Lower lobe of right lung (tissue), 2 donors: ENCODE measurements around the gene MRPL43. TPM values are rescaled to one million over a fixed set of nuclear protein-coding genes. Genes with fewer than 3 reads are reported as not detected.

Experiments used
- ATAC-seq, 2 donors: fragments of 200-7000 bp; cut with Tn5 transposase; one replicate each; pipeline ENCODE4 v1.9.1; 2020 to 2022; ENCODE audit warnings: mild to moderate bottlenecking in 2 of 2, moderate library complexity in 2 of 2
- DNase-seq: peaks from one replicate; pipeline ENCODE4 v3.0.0-alpha.2; 2020
- H3K27ac ChIP-seq: fragments of 200-600 bp; one replicate; pipeline ENCODE4 v1.8.0; 2022
- H3K27me3 ChIP-seq: fragments of 200-600 bp; one replicate; pipeline ENCODE4 v1.8.0; 2022; ENCODE audit warnings: low read depth
- H3K36me3 ChIP-seq: fragments of 200-600 bp; one replicate; pipeline ENCODE4 v1.8.0; 2022; ENCODE audit warnings: mild to moderate bottlenecking
- H3K4me1 ChIP-seq: fragments of 200-600 bp; one replicate; pipeline ENCODE4 v1.8.0; 2022
- H3K4me3 ChIP-seq: fragments of 200-600 bp; one replicate; pipeline ENCODE4 v1.8.0; 2022; ENCODE audit warnings: mild to moderate bottlenecking
- H3K9me3 ChIP-seq: fragments of 200-600 bp; one replicate; pipeline ENCODE4 v1.8.0; 2022
- CTCF ChIP-seq: fragments of 200-600 bp; IDR thresholded peaks from one replicate; pipeline ENCODE4 v1.8.0; 2022; ENCODE audit warnings: antibody characterized with exemption, mild to moderate bottlenecking
- intact Hi-C: fragments of 100-400 bp; cut with DNase I; formaldehyde crosslinking; loops from one replicate; pipeline ENCODE4 v1.11.0; 2022
- total RNA-seq: library from RNA; stranded (reverse); fragmentation: NEBNext Ultra II Directional; extraction: Animal tissue kit (Norgen Biotek cat#: 25700); gene quantifications from one replicate; pipeline ENCODE4 v1.2.1, GENCODE V29; 2021
- donor health status: DM: no; HTN: yes; CAD: no; lungs with severe emphysema.

The MRPL43 gene
- total RNA-seq, 1 donor from 2014 or later = 59.7 TPM

- Histone ChIP-seq H3K4me1 (peaks cover 20% of the 10 kb centered on the region), H3K27ac (peak overlapping the region; percentile 99), H3K4me3 (peak overlapping the region; percentile 83), H3K36me3 (peaks cover 39% of the 10 kb centered on the region), H3K9me3 (no peaks in the 10 kb centered on the region), H3K27me3 (no peaks in the 10 kb centered on the region)
- TF ChIP-seq CTCF = no peak
- intact Hi-C loops = no loop called here
- ATAC-seq (no peak), DNase-seq (no peak)
Observed at GRCh38 chr10:101033276-101033675, 46.0 kb upstream of the MRPL43 start.

GRCh38 chr10:101032637-101033224, 45.4 kb upstream of the MRPL43 start:
- no peak for DNase-seq
- no peaks in the 10 kb centered on the region for H3K9me3 ChIP-seq
- TF ChIP-seq CTCF = no peak

GRCh38 chr10:101031796-101032636, 44.7 kb upstream of the MRPL43 start:
- H3K36me3 ChIP-seq = peaks cover 26% of the 10 kb centered on the region
- intact Hi-C loops = no loop called here
- DNase-seq (peak; percentile 91), ATAC-seq (peak; percentile 80 to 83)
- H3K27me3 ChIP-seq = no peaks in the 10 kb centered on the region
- no peak for TF ChIP-seq CTCF
- H3K9me3 ChIP-seq = no peaks in the 10 kb centered on the region
- peak overlapping the region; percentile 83 for H3K4me3 ChIP-seq
- H3K4me1 ChIP-seq = peaks cover 20% of the 10 kb centered on the region
- H3K27ac ChIP-seq = peak overlapping the region; percentile 99

More at GRCh38 chr10:101032637-101033224, 45.4 kb upstream of the MRPL43 start:
- intact Hi-C loops = no loop called here
- no peaks in the 10 kb centered on the region for H3K27me3 ChIP-seq
- H3K27ac ChIP-seq = peak overlapping the region; percentile 99
- H3K36me3 ChIP-seq = peaks cover 33% of the 10 kb centered on the region
- peaks cover 20% of the 10 kb centered on the region for H3K4me1 ChIP-seq
- ATAC-seq = peak; percentile 50 to 70
- peak overlapping the region; percentile 83 for H3K4me3 ChIP-seq

GRCh38 chr10:101031128-101031795, 44.0 kb upstream of the MRPL43 start, which contains the start of the genes PDZD7 and SFXN3:
TSS of gene PDZD7 (minus strand) at chr10:101031129. CDS start at chr10:101030219, 910 bp downstream.
TSS of gene SFXN3 (plus strand) at chr10:101031234. CDS start at chr10:101034695, 3,461 bp downstream.
- peak within 1 kb of the TSS; percentile 99 for H3K27ac ChIP-seq
- H3K27me3 ChIP-seq = no peaks in the 10 kb centered on the region
- peaks cover 18% of the 10 kb centered on the region for H3K36me3 ChIP-seq
- DNase-seq (peak; percentile 98), ATAC-seq (peak; percentile 92 to 95)
- TF ChIP-seq CTCF = no peak
- peak within 1 kb of the TSS; percentile 83 for H3K4me3 ChIP-seq
- H3K4me1 ChIP-seq = peaks cover 20% of the 10 kb centered on the region
- intact Hi-C loops = no loop called here
- H3K9me3 ChIP-seq = no peaks in the 10 kb centered on the region

GRCh38 chr10:101030496-101031127, 43.3 kb upstream of the MRPL43 start:
- H3K9me3 ChIP-seq = no peaks in the 10 kb centered on the region
- no peaks in the 10 kb centered on the region for H3K27me3 ChIP-seq
- ATAC-seq (no peak), DNase-seq (no peak)
- H3K4me1 ChIP-seq = peaks cover 20% of the 10 kb centered on the region
- peak overlapping the region; percentile 99 for H3K27ac ChIP-seq
- TF ChIP-seq CTCF = no peak
- peaks cover 12% of the 10 kb centered on the region for H3K36me3 ChIP-seq
- intact Hi-C loops = no loop called here
- peak overlapping the region; percentile 83 for H3K4me3 ChIP-seq
